ENCODE measurements around the gene SOAT1. TPM values are rescaled to one million over a fixed set of nuclear protein-coding genes. Genes with fewer than 3 reads are reported as not detected.

Gene SOAT1
- polyA plus RNA-seq, 4 donors, result 1.1 to 15.4 (median 5.1) TPM

DNA sequence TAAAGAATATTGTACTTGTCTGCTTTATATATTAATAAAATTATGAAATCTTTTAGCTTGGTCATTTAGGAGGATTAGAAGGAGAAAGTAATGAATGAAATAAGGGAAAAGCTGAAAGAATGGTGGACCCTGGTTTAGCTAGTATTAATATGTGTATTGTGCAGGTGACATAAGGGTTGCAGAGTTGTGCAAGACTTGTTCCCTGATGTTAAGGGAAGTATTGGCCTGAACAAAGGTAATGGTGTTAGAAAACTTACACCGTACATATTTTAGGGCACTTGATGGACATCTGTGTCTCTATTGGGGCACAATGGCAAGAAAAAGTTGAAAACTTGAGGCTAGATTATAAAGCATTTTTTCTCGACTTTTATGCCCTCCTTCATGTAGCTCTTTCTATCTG, 32.2 kb downstream of the SOAT1 start:
- H3K4me1 ChIP-seq (ENCODE audit: control insufficient read depth in 3 of 3, insufficient read depth in 2 of 3, low read depth in 1 of 3, low read length in 2 of 3), result no peaks in the 10 kb centered on the region
- H3K9me3 ChIP-seq (ENCODE audit: control insufficient read depth in 2 of 2, insufficient read depth in 1 of 2, low read depth in 1 of 2, low read length in 1 of 2), result peaks cover 3 to 12% of the 10 kb centered on the region in 2 donors
- H3K4me3 ChIP-seq (ENCODE audit: low read depth in 1 of 3, low read length in 3 of 3), result no peak overlapping the region
- no peaks in the 10 kb centered on the region for H3K27me3 ChIP-seq (ENCODE audit: control insufficient read depth in 3 of 3, insufficient read depth in 3 of 3, low read length in 3 of 3)
- FAIRE-seq (no peak), DNase-seq (no peak)
- H3K27ac ChIP-seq (ENCODE audit: low read depth in 1 of 3, low read length in 2 of 3), result no peak overlapping the region
- WGBS, 3 donors, result 70 to 93% (median 87%) methylated on average over 2 of the region's 2 CpGs
- H3K36me3 ChIP-seq (ENCODE audit: control insufficient read depth in 3 of 3, insufficient read depth in 2 of 3, low read depth in 1 of 3, low read length in 3 of 3), result peaks cover 0 to 10% (median 0%) of the 10 kb centered on the region in 3 donors

DNA sequence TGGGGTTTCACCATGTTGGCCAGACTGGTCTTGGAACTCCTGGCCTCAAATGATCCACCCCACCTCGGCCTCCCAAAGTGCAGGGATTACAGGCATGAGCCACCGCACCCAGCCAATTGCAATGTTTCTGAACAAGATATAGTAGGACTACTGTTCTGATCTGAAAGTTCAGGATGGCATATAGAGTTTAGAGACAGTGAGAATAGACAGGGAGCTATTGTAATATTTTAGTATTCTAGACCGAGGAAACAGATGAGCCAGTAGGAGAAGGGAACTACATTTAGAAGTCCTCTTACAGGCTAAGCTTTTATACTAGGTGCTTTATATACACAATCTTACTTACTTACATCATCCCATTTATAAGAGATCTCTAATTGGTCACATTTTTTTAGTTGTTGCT, 33.1 kb downstream of the SOAT1 start:
- H3K27ac ChIP-seq (ENCODE audit: low read depth in 1 of 3, low read length in 2 of 3), result no peak overlapping the region
- DNase-seq (no peak), FAIRE-seq (no peak)
- H3K9me3 ChIP-seq (ENCODE audit: control insufficient read depth in 2 of 2, insufficient read depth in 1 of 2, low read depth in 1 of 2, low read length in 1 of 2), result peaks cover 3 to 12% of the 10 kb centered on the region in 2 donors
- peaks cover 0 to 7% (median 0%) of the 10 kb centered on the region in 3 donors for H3K36me3 ChIP-seq (ENCODE audit: control insufficient read depth in 3 of 3, insufficient read depth in 2 of 3, low read depth in 1 of 3, low read length in 3 of 3)
- 96 to 100% (median 96%) methylated on average over 3 of the region's 3 CpGs for WGBS, 3 donors
- no peak overlapping the region for H3K4me3 ChIP-seq (ENCODE audit: low read depth in 1 of 3, low read length in 3 of 3)
- H3K27me3 ChIP-seq (ENCODE audit: control insufficient read depth in 3 of 3, insufficient read depth in 3 of 3, low read length in 3 of 3), result no peaks in the 10 kb centered on the region
- no peaks in the 10 kb centered on the region for H3K4me1 ChIP-seq (ENCODE audit: control insufficient read depth in 3 of 3, insufficient read depth in 2 of 3, low read depth in 1 of 3, low read length in 2 of 3)

DNA sequence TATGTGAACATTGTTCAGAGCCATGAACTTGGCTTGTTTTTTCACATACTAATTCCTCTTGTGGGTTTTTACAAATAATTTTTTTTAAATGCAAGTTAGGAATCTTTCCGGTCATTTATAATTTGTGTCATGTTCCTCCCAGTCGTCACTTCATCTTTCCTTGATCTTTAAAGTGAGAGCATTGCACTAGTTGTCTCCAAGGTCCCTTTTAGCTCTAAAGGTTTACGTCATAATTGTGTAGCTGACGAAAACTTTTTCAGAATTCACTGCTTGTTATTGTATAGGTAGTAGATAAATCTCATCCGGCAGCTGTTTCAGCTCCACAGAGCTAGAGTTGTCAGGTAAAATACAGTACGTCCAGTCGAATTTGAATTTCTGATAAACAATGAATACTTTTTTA, 33.6 kb downstream of the SOAT1 start:
- no peak overlapping the region for H3K27ac ChIP-seq (ENCODE audit: low read depth in 1 of 3, low read length in 2 of 3)
- peaks cover 3 to 12% of the 10 kb centered on the region in 2 donors for H3K9me3 ChIP-seq (ENCODE audit: control insufficient read depth in 2 of 2, insufficient read depth in 1 of 2, low read depth in 1 of 2, low read length in 1 of 2)
- H3K4me3 ChIP-seq (ENCODE audit: low read depth in 1 of 3, low read length in 3 of 3), result no peak overlapping the region
- DNase-seq, result no peak
- 93 to 97% (median 95%) methylated on average over 7 of the region's 7 CpGs for WGBS, 3 donors
- H3K4me1 ChIP-seq (ENCODE audit: control insufficient read depth in 3 of 3, insufficient read depth in 2 of 3, low read depth in 1 of 3, low read length in 2 of 3), result no peaks in the 10 kb centered on the region
- no peaks in the 10 kb centered on the region for H3K27me3 ChIP-seq (ENCODE audit: control insufficient read depth in 3 of 3, insufficient read depth in 3 of 3, low read length in 3 of 3)
- peaks cover 0 to 7% (median 0%) of the 10 kb centered on the region in 3 donors for H3K36me3 ChIP-seq (ENCODE audit: control insufficient read depth in 3 of 3, insufficient read depth in 2 of 3, low read depth in 1 of 3, low read length in 3 of 3)
- FAIRE-seq, result no peak

DNA sequence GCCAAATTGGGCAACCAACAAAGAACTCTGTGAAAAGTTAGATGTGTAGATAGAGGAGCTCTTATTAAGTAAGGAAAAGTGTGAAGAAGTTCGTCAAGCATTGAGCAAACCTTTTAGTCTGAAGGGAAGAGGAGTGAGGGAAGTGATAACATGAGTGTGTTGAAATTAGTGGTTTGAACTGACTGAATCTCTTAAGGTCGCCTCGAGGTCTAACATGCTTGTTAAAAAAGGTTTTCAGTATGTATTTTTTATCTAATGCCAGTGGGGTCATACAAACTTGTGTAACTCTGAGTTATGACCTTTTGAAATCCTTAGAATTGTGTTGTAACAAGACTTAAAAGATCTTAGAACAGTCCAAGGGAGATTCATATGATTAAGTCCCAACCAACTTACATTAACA, 34.1 kb downstream of the SOAT1 start:
- Histone ChIP-seq H3K27me3 (ENCODE audit: control insufficient read depth in 3 of 3, insufficient read depth in 3 of 3, low read length in 3 of 3) (no peaks in the 10 kb centered on the region), H3K36me3 (ENCODE audit: control insufficient read depth in 3 of 3, insufficient read depth in 2 of 3, low read depth in 1 of 3, low read length in 3 of 3) (peaks cover 0 to 7% (median 0%) of the 10 kb centered on the region in 3 donors), H3K4me3 (ENCODE audit: low read depth in 1 of 3, low read length in 3 of 3) (no peak overlapping the region), H3K4me1 (ENCODE audit: control insufficient read depth in 3 of 3, insufficient read depth in 2 of 3, low read depth in 1 of 3, low read length in 2 of 3) (no peaks in the 10 kb centered on the region), H3K9me3 (ENCODE audit: control insufficient read depth in 2 of 2, insufficient read depth in 1 of 2, low read depth in 1 of 2, low read length in 1 of 2) (peaks cover 3 to 12% of the 10 kb centered on the region in 2 donors), H3K27ac (ENCODE audit: low read depth in 1 of 3, low read length in 2 of 3) (no peak overlapping the region)
- DNase-seq (no peak), FAIRE-seq (no peak)
- 83 to 88% (median 84%) methylated on average over 3 of the region's 3 CpGs for WGBS, 3 donors

DNA sequence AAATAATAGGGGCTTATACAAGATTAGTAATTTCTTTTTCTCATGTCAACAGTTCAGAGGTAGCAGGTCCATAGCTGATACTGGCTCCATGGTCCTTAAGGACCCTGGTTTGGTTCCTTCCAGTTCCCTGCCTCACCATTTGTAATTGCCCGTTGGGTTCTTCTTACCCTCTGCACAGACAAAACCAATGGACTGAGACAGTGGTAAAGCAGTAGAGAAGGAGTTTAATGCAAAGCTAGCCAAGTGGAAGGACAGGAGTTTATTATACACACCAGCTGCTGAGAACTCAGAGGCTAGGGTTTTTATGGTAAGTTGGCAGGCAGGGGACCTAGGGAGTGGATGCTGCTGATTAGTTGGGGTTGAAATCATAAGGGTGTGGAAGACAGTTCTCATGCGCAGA, 36.3 kb downstream of the SOAT1 start:
- WGBS, 3 donors, result 75 to 98% (median 77%) methylated on average over 2 of the region's 2 CpGs

DNA sequence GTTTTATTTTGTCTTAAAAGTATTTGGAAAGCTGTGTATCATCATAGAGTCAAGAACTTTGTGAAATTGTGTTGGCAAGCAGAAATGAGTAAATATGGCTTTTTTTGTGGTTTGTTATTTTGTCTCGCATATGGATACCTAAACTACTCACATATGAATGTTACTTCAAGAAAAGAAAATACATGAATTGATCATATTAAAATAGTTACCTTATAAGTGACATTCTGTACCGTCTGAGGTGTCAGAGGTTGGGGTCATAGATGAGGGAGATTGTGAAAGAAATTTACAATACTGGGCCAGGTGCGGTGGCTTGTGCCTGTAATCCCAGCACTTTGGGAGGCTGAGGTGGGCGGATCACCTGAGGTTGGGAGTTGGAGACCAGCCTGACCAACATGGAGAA, 40.8 kb downstream of the SOAT1 start:
- Histone ChIP-seq H3K36me3 (ENCODE audit: control insufficient read depth in 3 of 3, insufficient read depth in 2 of 3, low read depth in 1 of 3, low read length in 3 of 3) (peaks cover 0 to 10% (median 0%) of the 10 kb centered on the region in 3 donors), H3K4me3 (ENCODE audit: low read depth in 1 of 3, low read length in 3 of 3) (no peak overlapping the region), H3K27ac (ENCODE audit: low read depth in 1 of 3, low read length in 2 of 3) (no peak overlapping the region), H3K9me3 (ENCODE audit: control insufficient read depth in 2 of 2, insufficient read depth in 1 of 2, low read depth in 1 of 2, low read length in 1 of 2) (peaks cover 2 to 7% of the 10 kb centered on the region in 2 donors), H3K27me3 (ENCODE audit: control insufficient read depth in 3 of 3, insufficient read depth in 3 of 3, low read length in 3 of 3) (no peaks in the 10 kb centered on the region), H3K4me1 (ENCODE audit: control insufficient read depth in 3 of 3, insufficient read depth in 2 of 3, low read depth in 1 of 3, low read length in 2 of 3) (no peaks in the 10 kb centered on the region)
- FAIRE-seq, result no peak
- DNase-seq, result no peak
- WGBS, 3 donors, result 89 to 93% (median 93%) methylated on average over 4 of the region's 4 CpGs

More for the DNA sequence above, 36.3 kb downstream of the SOAT1 start:
- Histone ChIP-seq H3K36me3 (ENCODE audit: control insufficient read depth in 3 of 3, insufficient read depth in 2 of 3, low read depth in 1 of 3, low read length in 3 of 3) (peaks cover 0 to 7% (median 0%) of the 10 kb centered on the region in 3 donors), H3K4me3 (ENCODE audit: low read depth in 1 of 3, low read length in 3 of 3) (no peak overlapping the region), H3K9me3 (ENCODE audit: control insufficient read depth in 2 of 2, insufficient read depth in 1 of 2, low read depth in 1 of 2, low read length in 1 of 2) (peaks cover 3 to 12% of the 10 kb centered on the region in 2 donors), H3K27ac (ENCODE audit: low read depth in 1 of 3, low read length in 2 of 3) (no peak overlapping the region), H3K4me1 (ENCODE audit: control insufficient read depth in 3 of 3, insufficient read depth in 2 of 3, low read depth in 1 of 3, low read length in 2 of 3) (no peaks in the 10 kb centered on the region), H3K27me3 (ENCODE audit: control insufficient read depth in 3 of 3, insufficient read depth in 3 of 3, low read length in 3 of 3) (no peaks in the 10 kb centered on the region)
- DNase-seq (no peak), FAIRE-seq (no peak)

DNA sequence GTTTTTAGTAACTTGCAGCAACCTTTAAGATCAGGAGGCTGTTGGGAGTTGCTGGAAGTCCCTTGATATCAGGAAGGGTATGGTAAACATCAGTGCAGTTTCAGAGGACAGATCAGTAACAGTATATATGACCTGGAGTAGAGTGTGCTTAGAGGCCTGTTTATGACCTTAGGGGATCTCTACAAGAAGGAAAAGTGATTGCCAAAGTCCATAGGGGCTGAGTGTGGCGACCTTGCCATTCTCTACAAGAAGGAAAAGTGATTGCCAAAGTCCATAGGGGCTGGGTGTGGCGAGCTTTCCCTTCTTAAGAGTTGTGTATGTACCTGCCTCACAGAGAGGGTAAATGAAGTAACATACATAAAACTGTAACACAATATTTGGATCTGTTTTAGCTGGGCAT, 43.7 kb downstream of the SOAT1 start:
- H3K4me1 ChIP-seq (ENCODE audit: control insufficient read depth in 3 of 3, insufficient read depth in 2 of 3, low read depth in 1 of 3, low read length in 2 of 3), result no peaks in the 10 kb centered on the region
- 11 to 67% (median 43%) methylated on average over 2 of the region's 2 CpGs for WGBS, 3 donors
- H3K36me3 ChIP-seq (ENCODE audit: control insufficient read depth in 3 of 3, insufficient read depth in 2 of 3, low read depth in 1 of 3, low read length in 3 of 3), result peaks cover 2 to 16% (median 3%) of the 10 kb centered on the region in 3 donors
- DNase-seq, result peak; percentile 67 to 87
- H3K4me3 ChIP-seq (ENCODE audit: low read depth in 1 of 3, low read length in 3 of 3), result no peak overlapping the region
- no peaks in the 10 kb centered on the region for H3K27me3 ChIP-seq (ENCODE audit: control insufficient read depth in 3 of 3, insufficient read depth in 3 of 3, low read length in 3 of 3)
- no peak overlapping the region for H3K27ac ChIP-seq (ENCODE audit: low read depth in 1 of 3, low read length in 2 of 3)
- H3K9me3 ChIP-seq (ENCODE audit: control insufficient read depth in 2 of 2, insufficient read depth in 1 of 2, low read depth in 1 of 2, low read length in 1 of 2), result no peaks in the 10 kb centered on the region
- FAIRE-seq, result no peak

DNA sequence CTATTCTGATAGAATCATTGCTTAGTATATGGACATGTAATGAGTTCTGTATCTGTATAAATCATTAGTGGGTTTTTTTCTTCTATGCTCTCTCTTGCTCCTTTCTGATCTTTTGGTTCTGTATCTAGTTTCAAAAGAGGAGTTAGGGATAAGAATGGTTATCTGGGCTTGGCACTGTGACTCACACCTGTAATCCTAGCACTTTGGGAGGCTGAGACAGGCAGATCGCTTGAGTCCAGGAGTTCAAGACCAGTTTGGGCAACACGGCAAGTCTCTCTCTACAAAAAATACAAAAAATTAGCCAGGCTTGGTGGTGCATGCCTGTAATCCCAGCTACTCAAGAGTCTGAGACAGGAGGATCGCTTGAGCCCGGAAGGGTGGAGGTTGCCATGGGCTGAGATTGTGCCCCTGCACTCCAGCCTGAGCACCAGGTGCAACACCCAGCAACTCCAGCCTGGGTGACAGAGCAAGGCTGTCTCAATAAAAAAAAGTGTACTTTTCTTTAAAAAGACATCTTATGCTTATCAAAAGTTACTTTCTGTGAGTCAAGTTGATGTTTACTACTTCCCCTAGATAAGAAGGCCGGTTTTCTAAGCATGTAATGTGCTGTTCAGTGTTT, 44.5 kb downstream of the SOAT1 start:
- H3K36me3 ChIP-seq (ENCODE audit: control insufficient read depth in 3 of 3, insufficient read depth in 2 of 3, low read depth in 1 of 3, low read length in 3 of 3), result peaks cover 2 to 17% (median 3%) of the 10 kb centered on the region in 3 donors
- peak overlapping the region in 1 of 3 donors; percentile 3 for H3K27ac ChIP-seq (ENCODE audit: low read depth in 1 of 3, low read length in 2 of 3)
- no peaks in the 10 kb centered on the region for H3K4me1 ChIP-seq (ENCODE audit: control insufficient read depth in 3 of 3, insufficient read depth in 2 of 3, low read depth in 1 of 3, low read length in 2 of 3)
- no peaks in the 10 kb centered on the region for H3K9me3 ChIP-seq (ENCODE audit: control insufficient read depth in 2 of 2, insufficient read depth in 1 of 2, low read depth in 1 of 2, low read length in 1 of 2)
- H3K27me3 ChIP-seq (ENCODE audit: control insufficient read depth in 3 of 3, insufficient read depth in 3 of 3, low read length in 3 of 3), result no peaks in the 10 kb centered on the region
- no peak overlapping the region for H3K4me3 ChIP-seq (ENCODE audit: low read depth in 1 of 3, low read length in 3 of 3)
- DNase-seq, result peak in 1 of 2 donors; percentile 53
- FAIRE-seq, result no peak
- 58 to 77% (median 72%) methylated on average over 5 of the region's 5 CpGs for WGBS, 3 donors

DNA sequence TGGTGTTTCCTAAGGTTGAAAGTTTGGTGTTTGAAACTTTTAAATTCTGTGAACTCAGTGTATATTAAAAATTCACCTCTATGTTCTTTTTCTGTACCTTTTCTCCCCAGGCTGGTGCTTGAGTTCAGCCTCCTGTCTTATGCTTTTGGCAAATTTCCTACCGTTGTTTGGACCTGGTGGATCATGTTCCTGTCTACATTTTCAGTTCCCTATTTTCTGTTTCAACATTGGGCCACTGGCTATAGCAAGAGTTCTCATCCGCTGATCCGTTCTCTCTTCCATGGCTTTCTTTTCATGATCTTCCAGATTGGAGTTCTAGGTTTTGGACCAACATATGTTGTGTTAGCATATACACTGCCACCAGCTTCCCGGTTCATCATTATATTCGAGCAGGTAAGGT, 47.3 kb downstream of the SOAT1 start:
- no peaks in the 10 kb centered on the region for H3K4me1 ChIP-seq (ENCODE audit: control insufficient read depth in 3 of 3, insufficient read depth in 2 of 3, low read depth in 1 of 3, low read length in 2 of 3)
- H3K27ac ChIP-seq (ENCODE audit: low read depth in 1 of 3, low read length in 2 of 3), result no peak overlapping the region
- H3K36me3 ChIP-seq (ENCODE audit: control insufficient read depth in 3 of 3, insufficient read depth in 2 of 3, low read depth in 1 of 3, low read length in 3 of 3), result peaks cover 2 to 18% (median 5%) of the 10 kb centered on the region in 3 donors
- DNase-seq, result no peak
- H3K4me3 ChIP-seq (ENCODE audit: low read depth in 1 of 3, low read length in 3 of 3), result no peak overlapping the region
- H3K9me3 ChIP-seq (ENCODE audit: control insufficient read depth in 2 of 2, insufficient read depth in 1 of 2, low read depth in 1 of 2, low read length in 1 of 2), result no peaks in the 10 kb centered on the region
- WGBS, 3 donors, result 83 to 94% (median 92%) methylated on average over 5 of the region's 5 CpGs
- H3K27me3 ChIP-seq (ENCODE audit: control insufficient read depth in 3 of 3, insufficient read depth in 3 of 3, low read length in 3 of 3), result no peaks in the 10 kb centered on the region
- no peak for FAIRE-seq

All from small intestine (tissue), 7 donors.